GM19467 (cell line): Measurements from ENCODE around the gene KCNK10.

ENCODE experiments used
- ATAC-seq: cut with Tn5 transposase; IDR thresholded peaks from one replicate; pipeline ENCODE4 v1.9.1; 2021; ENCODE audit warnings: mild to moderate bottlenecking, moderate library complexity; ENCODE audit not compliant: unreplicated experiment

The KCNK10 gene

DNA sequence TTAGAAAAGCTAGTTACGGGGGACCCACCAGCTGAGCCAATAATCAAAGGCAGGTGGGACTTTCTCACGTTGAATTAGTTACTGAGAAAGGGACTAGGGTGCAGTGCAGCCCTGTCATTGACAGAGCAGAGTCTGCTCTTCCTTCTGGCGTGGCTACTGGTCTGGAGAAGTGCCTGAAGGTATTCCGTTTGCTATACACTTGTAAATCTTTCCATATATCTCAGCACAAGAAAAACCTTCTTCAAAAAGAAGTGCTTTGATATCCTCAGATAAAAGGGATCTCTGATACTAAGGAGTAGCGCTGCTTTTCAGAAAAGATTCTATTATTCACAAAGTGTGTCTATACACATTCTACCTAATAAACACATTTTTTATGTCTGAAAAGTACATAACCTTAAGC, 91.5 kb downstream of the KCNK10 start:
- no peak for ATAC-seq

DNA sequence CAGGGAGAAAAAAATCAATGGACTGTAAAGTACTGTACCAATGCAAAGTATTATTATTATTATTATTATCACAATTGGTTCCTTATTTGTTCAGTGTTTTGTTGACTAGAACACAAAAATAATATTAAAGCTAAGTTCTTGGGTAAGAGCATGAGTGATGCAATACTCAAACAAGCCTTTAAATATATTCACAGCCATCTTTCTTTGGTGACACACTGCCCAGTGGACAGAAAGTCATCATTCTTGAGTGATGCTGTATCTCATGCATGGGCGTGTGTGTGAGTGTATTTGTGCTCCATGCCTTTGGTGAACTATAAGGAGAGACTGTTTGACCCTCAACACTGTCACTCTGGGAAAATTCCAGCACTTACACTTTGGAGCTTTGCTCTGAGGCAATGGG, 93.6 kb downstream of the KCNK10 start:
- ATAC-seq, result no peak

DNA sequence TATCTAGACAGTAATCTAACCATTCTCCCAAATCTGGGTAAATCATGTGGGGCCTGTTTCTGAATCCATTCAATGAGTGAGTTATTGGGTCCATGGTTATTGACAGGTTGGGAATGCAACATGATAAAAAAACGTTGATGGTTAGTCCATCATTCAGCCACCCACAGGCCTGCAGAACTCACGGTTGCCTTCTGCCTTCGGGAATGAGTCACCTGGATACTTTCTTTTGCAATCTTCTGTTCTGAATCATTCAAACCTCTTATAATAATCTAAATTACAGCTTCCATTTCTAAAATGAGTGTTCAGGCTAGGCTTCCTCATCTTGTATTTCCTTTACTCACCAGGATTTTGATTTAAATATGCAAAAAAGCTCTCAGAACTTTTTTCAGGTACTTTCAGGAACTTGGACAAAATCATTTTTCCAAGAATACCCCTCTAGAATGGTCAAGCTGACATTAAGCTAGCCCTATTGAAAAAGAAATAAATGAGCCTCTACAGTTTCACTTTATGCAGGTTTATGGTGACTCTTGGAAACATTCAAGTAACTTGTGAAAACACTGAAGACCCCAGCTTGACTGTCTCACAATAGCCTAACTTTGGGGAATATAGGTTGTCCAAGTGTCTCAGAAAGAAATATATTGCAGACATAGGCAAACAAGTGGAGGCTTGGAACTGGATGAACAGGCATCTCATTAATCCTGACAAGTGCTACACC, 94.4 kb downstream of the KCNK10 start:
- no peak for ATAC-seq

DNA sequence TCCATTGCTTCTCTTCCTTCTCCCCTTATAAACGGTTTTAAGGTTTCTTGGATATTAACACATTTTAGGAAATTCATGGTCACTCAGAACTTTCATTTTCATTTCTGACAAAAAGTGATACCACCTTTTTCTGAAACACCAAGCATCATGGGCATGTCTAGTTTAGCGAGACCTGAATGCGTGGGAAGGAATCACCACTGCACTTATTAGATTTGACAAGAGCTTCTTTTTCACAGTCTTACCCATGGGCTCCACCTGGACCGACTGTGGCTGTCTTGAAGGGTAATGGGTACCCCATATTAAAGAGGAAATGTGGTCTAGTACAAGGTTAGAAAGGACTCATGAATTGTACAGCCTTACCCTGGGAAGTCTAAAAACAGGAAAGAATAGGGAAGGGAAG, 95.4 kb downstream of the KCNK10 start:
- ATAC-seq, result no peak

DNA sequence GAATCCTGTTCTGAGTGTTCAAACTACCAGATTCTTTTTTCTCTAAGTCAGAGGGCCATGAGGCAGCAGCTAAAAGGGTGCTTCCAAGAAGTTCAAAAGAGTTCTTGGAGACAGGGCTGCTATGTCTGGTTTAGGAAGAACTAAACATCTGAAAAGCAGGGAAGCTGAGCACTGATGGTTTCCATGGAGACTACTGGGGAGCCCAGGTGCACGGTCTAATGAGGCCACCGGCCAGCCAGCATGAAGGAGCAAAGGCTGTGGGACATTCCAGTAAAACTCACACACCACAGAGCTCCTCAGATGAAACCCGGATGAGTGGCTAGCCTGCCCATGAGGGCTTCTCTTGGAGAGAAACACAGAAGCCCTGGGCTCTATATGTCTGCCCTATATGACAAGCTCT, 97.3 kb downstream of the KCNK10 start:
- no peak for ATAC-seq

DNA sequence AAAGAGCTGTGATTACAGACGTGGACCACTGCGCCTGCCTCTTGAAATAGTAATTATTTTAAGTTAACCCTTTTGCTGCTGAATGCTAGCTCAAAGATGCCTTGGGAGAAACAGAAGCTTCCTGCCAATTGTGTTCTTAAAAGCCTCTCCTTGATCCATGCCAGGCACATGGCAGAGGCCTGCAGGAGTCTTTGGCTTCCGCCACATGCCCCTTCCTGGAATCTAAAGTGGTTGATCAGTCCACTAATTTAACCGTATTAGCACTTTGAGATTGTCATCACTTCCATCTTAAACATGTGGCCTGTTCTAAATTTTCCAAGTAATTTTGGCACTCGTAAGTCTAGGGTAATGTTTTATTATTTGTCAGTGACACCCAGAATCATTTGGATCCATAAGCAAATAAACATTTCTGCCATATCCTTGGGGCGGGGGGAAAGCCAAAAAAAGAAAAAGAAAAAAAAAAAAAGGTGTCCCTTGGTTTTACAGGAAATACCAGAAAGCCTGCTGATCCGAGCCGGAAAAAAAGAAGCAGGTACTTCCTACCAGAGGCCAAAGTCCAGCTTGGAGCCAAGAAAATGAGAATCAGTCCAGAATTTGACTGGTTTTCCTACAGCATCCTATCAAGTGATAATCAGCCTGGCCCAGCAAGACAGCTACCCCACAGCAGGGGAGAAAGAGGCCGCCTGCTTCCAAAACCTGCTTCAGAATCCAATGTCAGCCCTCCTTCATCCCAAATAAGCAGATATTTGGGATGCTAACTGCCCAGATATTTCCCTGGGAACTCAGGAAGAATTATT, 104.8 kb downstream of the KCNK10 start:
- no peak for ATAC-seq

DNA sequence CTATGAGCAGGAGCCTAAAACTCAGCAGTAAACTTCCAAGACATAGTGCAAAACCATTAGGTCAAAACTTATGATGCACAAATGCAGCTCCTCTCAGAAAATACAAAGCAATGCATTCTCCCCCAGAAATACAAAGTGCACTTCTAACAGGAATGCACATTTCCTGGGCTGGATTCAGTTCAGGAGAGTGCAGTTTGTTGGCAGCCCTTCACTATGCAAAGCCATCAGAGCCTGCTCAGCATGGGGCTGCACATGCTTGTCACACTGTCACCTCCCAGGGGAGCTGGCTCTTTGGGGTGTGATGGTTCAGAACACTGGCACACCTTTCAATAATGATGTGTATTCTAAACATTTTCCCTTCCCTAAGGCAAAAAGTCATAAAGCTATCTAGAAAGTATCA, 110.4 kb downstream of the KCNK10 start:
- no peak for ATAC-seq

DNA sequence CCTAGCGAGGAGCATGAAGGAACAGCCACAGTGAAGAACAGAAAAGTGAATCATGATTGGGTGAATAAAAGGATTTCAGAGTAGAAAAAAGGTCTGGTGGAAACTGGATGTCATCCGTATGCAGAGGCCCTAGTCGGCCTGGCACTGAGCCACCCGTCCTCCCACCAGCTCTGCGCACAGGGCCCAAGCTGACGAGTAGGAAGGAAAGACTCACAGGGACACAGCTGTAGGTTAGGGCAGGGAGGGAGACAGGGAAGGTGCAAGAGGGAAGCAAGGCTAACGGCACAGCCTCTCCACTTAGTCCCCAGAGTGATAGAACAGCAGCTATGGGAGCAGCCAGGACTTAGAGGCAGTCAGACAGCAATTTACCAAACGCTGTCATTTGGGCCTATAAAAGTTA, 112.6 kb downstream of the KCNK10 start:
- no peak for ATAC-seq

DNA sequence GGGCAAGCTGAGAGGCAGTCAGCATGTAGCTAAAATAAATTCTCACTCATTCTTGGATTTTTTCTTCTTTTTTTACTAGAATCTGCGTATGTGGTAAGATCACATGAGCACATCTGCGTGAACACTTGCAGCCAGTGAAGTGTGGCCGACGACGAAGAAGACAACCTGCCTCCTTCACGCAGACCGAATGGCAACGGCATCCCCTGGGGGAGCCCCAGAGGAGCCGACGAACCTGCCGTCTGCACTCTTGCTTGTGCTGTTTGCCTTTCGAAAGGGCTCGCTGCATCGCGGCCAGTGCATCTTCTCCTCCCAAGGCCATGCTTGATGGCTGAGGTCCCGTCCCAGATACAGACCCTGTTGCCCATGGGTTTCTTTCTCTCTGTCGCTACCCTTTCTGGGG, 113.8 kb downstream of the KCNK10 start:
- ATAC-seq, result no peak

DNA sequence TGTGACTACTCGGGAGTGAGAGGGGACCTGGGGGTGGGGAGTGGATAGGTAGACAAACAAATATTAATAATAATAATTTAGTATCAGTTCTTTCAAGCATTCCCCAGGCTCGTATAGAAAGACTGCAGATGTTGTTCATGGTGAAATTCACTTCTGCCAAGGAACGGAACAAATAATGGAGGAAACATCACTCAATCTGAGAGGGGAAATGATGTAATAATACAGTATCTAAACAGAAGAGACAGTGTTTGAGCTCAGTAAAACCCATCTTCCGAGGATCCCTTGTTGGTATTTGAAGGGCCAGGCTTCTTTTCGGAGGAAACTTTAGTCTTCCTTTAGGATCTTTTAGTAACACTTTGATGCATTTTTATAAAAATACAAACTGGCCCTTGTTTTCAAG, 114.2 kb downstream of the KCNK10 start:
- no peak for ATAC-seq

DNA sequence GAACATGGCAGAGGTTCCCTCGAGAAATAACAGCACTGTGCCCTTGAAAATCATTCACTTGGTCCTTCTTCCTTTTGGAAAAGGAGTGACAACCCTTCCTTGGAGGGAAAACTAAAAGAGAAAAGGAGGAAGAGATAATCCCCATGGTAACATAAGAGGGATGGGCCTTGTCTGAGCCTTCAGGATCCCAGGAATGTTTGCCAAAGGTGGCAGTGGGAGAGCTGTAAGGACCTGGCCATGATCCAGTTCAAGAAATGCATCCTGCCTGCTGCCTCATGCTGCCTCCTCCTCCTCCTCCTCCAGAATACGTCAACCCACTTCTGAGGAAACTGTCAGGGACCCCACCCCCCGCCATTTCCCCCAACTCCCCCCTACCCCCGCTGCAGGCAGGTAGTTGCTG, 118.8 kb downstream of the KCNK10 start:
- ATAC-seq, result no peak

DNA sequence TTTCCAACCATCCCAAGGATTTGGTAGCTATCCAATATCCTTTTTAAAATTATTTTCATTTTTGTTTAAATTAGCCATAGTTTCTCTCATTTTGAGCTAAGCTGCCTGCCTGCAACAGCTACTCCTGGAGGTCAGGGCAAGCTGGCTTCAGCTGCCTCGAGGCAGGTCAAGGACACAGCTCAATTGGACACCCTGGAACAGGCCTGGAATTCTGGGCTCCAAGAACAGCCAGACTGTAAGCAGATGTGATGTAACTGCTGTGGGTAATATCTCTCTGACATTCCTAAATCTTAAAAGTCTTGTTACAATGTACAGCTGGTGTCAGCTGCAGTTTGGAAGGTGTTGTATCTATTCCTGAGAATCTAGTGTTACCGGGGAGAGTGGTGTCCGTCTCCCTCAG, 119.8 kb downstream of the KCNK10 start:
- no peak for ATAC-seq

DNA sequence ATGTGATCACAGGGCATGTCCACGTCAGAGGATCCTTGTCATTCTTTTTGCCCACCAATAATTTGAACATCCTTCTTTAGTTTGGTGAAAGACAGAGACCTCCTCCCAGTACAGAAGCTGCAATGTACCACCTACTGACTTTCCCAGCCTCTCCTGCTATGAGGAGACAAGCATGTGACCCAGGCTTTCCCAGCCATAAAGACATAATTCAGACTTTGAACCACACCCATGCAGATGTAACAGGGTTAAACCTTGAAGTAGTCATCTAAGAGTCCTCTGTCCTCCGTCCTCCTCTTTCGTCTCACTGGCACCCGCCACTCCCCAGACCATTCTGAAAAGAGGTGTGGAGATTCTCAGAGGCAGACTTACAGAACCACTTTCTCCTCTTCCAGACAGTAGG, 120.8 kb downstream of the KCNK10 start:
- ATAC-seq, result no peak

DNA sequence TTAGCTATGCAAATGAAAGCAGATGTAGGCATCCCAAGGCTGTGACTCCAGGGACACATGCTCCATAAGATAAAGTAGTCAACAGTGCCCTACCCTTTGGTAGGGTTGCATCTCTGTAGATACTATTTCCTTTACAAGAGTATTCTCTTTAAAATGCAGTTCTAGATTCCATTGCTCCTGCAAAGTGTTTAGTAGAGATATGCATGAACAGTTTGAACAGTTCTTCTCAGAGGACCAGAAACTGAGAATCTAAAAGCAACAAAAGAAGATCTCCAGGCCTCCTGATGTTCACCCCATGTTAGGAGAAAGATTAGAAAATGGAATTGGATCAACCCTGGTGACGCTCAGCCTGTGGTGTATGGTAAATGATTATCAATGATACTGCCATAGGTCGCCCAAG, 121.2 kb downstream of the KCNK10 start:
- no peak for ATAC-seq

DNA sequence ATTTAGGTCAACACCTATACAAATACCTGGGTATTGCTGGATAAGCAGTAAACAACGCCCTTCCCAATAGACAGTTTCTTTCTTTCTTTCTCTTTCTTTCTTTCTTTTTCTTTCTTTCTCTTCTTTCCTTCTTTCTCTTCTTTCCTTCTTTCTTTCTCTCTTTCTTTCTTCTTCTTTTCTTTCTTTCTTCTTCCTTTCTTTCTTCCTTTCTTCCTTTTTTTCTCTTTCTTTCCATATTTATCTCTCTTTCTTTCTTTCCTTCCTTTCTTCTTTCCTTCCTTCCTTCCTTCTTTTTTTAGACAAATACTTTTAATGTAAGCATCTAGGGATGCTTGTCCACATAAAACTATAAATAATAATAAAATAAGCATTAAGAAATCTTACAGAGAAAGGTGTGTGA, 123.2 kb downstream of the KCNK10 start:
- no peak for ATAC-seq

DNA sequence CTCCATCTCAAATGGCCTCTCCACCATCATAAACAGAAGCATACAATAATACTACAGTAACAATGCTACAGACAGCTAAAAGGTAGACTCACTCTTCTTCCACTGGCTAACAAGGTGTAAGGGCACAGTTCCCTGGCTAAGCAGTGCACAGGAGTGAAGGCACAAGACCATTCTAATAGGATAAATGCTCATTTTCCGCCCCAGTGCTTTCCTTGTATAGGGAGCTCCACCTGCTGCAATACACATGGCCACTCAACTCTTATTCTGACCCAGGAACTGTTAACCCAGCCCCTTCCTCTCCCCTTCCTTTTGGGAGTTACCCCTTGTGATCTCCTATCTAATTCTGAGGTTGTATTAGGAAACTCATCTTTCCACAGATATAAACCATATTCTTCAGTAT, 124.6 kb downstream of the KCNK10 start:
- no peak for ATAC-seq

DNA sequence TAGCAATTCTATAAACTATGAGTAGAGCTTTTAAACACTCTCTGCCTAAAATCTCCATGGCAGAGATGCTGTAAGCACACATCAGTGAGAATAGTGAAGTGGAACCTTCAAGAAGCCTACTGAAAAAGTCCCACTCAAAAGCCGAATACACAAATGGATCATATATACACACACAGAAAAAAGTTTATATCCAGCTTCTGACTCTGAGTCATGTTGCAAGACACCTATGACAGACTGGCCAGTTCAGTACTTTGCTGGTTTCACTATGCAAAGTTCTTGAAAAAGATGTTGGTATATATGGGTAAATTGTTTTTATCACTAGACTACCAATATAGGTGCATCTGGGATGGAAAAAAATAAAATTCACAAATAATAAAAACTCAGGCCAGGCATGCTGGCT, 126.1 kb downstream of the KCNK10 start:
- no peak for ATAC-seq

DNA sequence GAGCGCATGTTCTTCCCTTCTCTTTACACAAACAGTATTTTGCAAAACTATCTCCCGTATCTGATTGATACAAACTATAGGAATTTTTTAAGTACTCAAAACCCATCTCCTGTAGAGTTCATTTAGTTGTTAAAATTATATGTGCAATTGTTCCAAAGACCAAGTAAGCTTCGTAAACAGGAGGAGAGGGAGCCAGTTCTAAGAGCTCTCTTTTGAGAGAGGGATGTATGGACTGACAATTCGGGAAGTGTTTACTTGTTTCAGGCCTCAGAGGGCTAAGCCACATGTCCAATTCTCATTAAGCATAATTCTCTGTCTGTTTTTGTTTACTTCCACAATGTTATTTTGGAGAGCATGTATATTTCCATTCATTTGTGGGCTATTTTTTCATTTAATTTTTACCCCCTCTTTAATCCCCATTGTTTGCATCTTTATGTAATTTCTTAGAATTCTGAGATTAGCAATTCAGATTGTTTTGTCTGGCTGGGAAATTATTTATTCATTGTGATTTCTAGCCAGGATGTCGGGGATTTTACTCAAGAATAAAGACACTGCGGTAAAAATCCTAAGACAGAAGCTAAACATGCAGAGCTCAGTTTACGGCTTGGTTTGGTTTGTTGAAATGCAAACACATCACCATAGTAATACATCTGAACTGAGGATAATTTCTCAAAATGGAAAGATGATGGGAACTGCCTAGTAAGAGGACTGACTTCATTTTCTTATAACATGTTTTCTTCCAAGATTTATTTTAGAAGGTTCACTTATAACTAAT, 126.8 kb downstream of the KCNK10 start:
- no peak for ATAC-seq

DNA sequence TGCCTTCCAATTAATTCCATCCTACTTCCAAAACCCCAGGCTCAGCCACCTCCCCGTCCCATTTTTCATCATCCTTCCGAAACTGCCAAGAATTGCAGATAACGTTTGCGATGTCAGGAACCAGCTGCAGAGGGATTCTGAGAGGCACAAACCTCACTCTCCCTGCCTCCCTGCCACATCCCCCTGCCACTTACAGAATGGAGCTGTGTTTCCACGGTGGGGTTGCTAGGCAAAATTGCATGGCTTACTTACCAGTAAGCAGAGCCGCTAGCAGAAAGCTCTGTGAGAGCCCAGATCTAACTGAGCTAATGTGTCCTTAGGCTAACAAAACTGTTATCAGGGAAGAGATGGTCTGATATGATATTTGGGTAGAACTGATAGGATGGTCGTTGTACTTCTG, 127.4 kb downstream of the KCNK10 start:
- no peak for ATAC-seq

DNA sequence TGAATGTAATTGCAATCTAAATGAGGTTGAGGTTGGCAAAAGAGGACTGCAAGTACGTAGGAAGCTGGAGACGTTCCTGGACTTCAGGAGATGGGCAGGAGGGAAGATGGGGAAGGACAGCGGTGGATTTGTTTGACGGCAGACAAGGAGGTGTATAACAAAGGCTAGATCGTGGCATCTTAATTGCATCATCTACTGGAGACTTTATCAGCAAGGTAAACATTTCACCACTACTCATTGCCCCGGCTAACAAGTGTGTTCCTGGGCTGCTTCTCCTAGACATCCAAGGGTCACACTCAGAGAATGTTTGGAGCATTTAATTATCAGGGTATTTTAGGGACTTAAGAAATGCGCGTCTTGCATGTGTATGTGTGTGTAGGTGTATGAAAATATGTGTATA, 128.5 kb downstream of the KCNK10 start:
- no peak for ATAC-seq

DNA sequence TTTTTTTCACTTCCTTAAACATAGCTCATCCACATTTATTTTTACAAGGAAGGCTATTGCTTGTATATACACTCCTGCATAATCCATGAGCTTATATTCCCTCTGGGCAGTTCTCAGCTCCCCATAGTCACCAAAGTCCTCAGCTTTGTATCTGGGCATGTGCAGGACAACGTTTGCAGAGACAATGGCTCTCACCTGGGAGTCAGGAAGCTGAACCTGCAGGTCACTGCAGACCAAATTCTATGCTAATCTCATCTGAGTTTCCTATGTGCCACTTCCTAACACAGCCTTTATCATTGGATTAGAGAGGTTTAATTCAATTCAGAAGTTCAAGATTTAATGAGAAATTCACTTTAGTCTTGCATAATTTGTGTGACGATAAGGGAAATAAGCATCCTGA, 131.5 kb downstream of the KCNK10 start:
- no peak for ATAC-seq
